Spleen (tissue), 11 donors: ENCODE results near the gene DNPH1. TPM values are rescaled to one million over a fixed set of nuclear protein-coding genes. Genes with fewer than 3 reads are reported as not detected.
A peak's percentile ranks its signal among the peaks of the same experiment; 100 is the strongest.

Source experiments
- DNase-seq: peaks from one replicate; pipeline ENCODE4 v3.0.0-alpha.2; 2020
- H3K27ac ChIP-seq, 8 donors: fragments of 200-600 bp; sonication (generic) in 7 of 8; 1 replicate in 4 of 8; 2 replicates in 4 of 8; pipeline versions ENCODE4 v1.5.0 to v1.8.0; 2016 to 2021; ENCODE audit warnings: inconsistent platforms in 4 of 8, mild to moderate bottlenecking in 4 of 8, moderate library complexity in 1 of 8
- H3K27me3 ChIP-seq, 7 donors: fragments of 200-600 bp; sonication (generic) in 6 of 7; replicated peaks in 1 of 7; 1 replicate in 4 of 7; 2 replicates in 3 of 7; pipeline versions ENCODE4 v1.5.0 to v1.8.0; 2016 to 2021; ENCODE audit warnings: inconsistent platforms in 3 of 7, mild to moderate bottlenecking in 1 of 7
- H3K36me3 ChIP-seq, 6 donors: fragments of 200-600 bp; sonication (generic) in 5 of 6; 1 replicate in 4 of 6; 2 replicates in 2 of 6; pipeline versions ENCODE4 v1.5.0 to v1.8.0; 2016 to 2021; ENCODE audit warnings: inconsistent platforms in 2 of 6
- H3K4me1 ChIP-seq, 6 donors: fragments of 200-600 bp; sonication (generic) in 5 of 6; 1 replicate in 3 of 6; 2 replicates in 3 of 6; pipeline versions ENCODE4 v1.5.0 to v1.8.0; 2016 to 2021; ENCODE audit warnings: inconsistent platforms in 3 of 6
- H3K4me3 ChIP-seq, 8 donors: fragments of 200-600 bp; sonication (generic) in 7 of 8; 1 replicate in 4 of 8; 2 replicates in 4 of 8; pipeline versions ENCODE4 v1.5.0 to v1.8.0; 2016 to 2021; ENCODE audit warnings: inconsistent platforms in 4 of 8, mild to moderate bottlenecking in 4 of 8, moderate library complexity in 2 of 8
- H3K9me3 ChIP-seq, 8 donors: fragments of 200-600 bp; sonication (generic) in 7 of 8; 1 replicate in 4 of 8; 2 replicates in 4 of 8; pipeline versions ENCODE4 v1.5.0 to v1.8.0; 2016 to 2021; ENCODE audit warnings: inconsistent platforms in 4 of 8
- CTCF ChIP-seq, 11 experiments: fragments of 200-600 bp in 7 of 11; fragments of 450-650 bp in 4 of 11; sonication (generic) in 4 of 11; IDR thresholded peaks in 8 of 11; conservative IDR thresholded peaks in 3 of 11; 1 replicate in 7 of 11; 2 replicates in 4 of 11; pipeline versions ENCODE4 v1.4.0 to v1.8.0; 2016 to 2021; ENCODE audit warnings: antibody characterized with exemption in 11 of 11, inconsistent platforms in 4 of 11, mild to moderate bottlenecking in 1 of 11
- POLR2A ChIP-seq, 3 donors: fragments of 450-650 bp; IDR thresholded peaks; one replicate each; pipeline ENCODE4 v1.5.1; 2017; ENCODE audit warnings: antibody characterized with exemption in 3 of 3, mild to moderate bottlenecking in 1 of 3
- POLR2AphosphoS5 ChIP-seq, 3 donors: sonication (generic); formaldehyde crosslinking; IDR thresholded peaks; one replicate each; pipeline ENCODE4 v1.5.1; 2017; ENCODE audit warnings: antibody characterized with exemption in 3 of 3
- WGBS, 5 donors: extraction: QIAGEN DNeasy Blood & Tissue Kit in 3 of 5; methylation state at CpG; one replicate each; pipeline versions ENCODE4 v1.1.5 to v1.1.7; 2013 to 2018; 5-methylcytosine and 5-hydroxymethylcytosine counted together
- intact Hi-C: fragments of 100-400 bp; cut with DNase I; formaldehyde crosslinking; loops from one replicate; pipeline ENCODE4 v1.15.0; 2023; ENCODE audit warnings: low total_unique reads
- polyA plus RNA-seq, 3 donors: library from polyadenylated mRNA; stranded (reverse); fragments of 200-250 nt; gene quantifications; one replicate each; pipeline ENCODE4 v1.2.1, GENCODE V29; 2013
- total RNA-seq, 7 donors: library from RNA; depleted of rRNA in 3 of 7; stranded (reverse); fragments of >200 nt in 3 of 7; fragmentation: NEBNext Ultra II Directional in 4 of 7; extraction: Animal tissue kit (Norgen Biotek cat#: 25700) in 4 of 7; gene quantifications; one replicate each; pipeline versions ENCODE4 v1.1.0 to v1.2.1, GENCODE V29; 2016 to 2021
- donor health status: healthy with polysubstance abuse.
- donor health status: DM: no; HTN: no; CAD: no; lungs with moderate emphysema.
- donor health status: DM: no; HTN: no; CAD: no.
- donor health status: Bipolar disorder and iron deficiency.
- donor health status: healthy.
- donor health status: DM: no; HTN: no; CAD: no.
- donor health status: DM: yes; HTN: yes; CAD: no.

Gene DNPH1
- total and polyA plus RNA-seq, 10 donors: 33.2 to 201 (median 58.0) TPM

GRCh38 chr6:43254138-43254817 lies 25.0 kb upstream of the DNPH1 start:
- peak; percentile 68 for DNase-seq
- Histone ChIP-seq H3K9me3 (no peaks in the 10 kb centered on the region), H3K4me1 (peaks cover 0 to 6% (median 0%) of the 10 kb centered on the region in 6 donors), H3K4me3 (no peak overlapping the region), H3K27me3 (peaks cover 0 to 50% (median 7%) of the 10 kb centered on the region in 7 donors), H3K36me3 (no peaks in the 10 kb centered on the region), H3K27ac (no peak overlapping the region)
- 80 to 91% (median 88%) methylated on average over 9 to 15 of the region's 15 CpGs for WGBS, 5 donors
- intact Hi-C loops: no loop called here
- TF ChIP-seq POLR2AphosphoS5 (IDR thresholded peaks at IDR 0.05) (no peak), CTCF (IDR thresholded peaks at IDR 0.05 in 8 of 11, conservative IDR thresholded peaks at IDR 0.05 in 3 of 11) (no peak), POLR2A (IDR thresholded peaks at IDR 0.05) (no peak)

GRCh38 chr6:43253401-43253800 lies 24.1 kb upstream of the DNPH1 start:
- TF ChIP-seq CTCF (IDR thresholded peaks at IDR 0.05 in 8 of 11, conservative IDR thresholded peaks at IDR 0.05 in 3 of 11) (no peak), POLR2AphosphoS5 (IDR thresholded peaks at IDR 0.05) (no peak)
- intact Hi-C loops: no loop called here
- Histone ChIP-seq H3K27ac (no peak overlapping the region), H3K4me3 (no peak overlapping the region), H3K27me3 (peaks cover 0 to 54% (median 7%) of the 10 kb centered on the region in 7 donors), H3K36me3 (no peaks in the 10 kb centered on the region), H3K4me1 (peaks cover 0 to 6% (median 0%) of the 10 kb centered on the region in 6 donors), H3K9me3 (no peaks in the 10 kb centered on the region)
- peak; percentile 62 for DNase-seq
- WGBS, 5 donors: 86 to 97% (median 91%) methylated on average over 4 to 11 of the region's 11 CpGs

- intact Hi-C loops: no loop called here
- Histone ChIP-seq H3K4me3 (no peak overlapping the region), H3K9me3 (no peaks in the 10 kb centered on the region), H3K27me3 (peaks cover 0 to 72% (median 7%) of the 10 kb centered on the region in 7 donors), H3K4me1 (peaks cover 4 to 26% (median 17%) of the 10 kb centered on the region in 6 donors), H3K36me3 (no peaks in the 10 kb centered on the region), H3K27ac (no peak overlapping the region)
- 10 to 23% (median 14%) methylated on average over 8 of the region's 8 CpGs for WGBS, 5 donors
- TF ChIP-seq POLR2A (IDR thresholded peaks at IDR 0.05): no peak
- no peak for TF ChIP-seq POLR2AphosphoS5 (IDR thresholded peaks at IDR 0.05)
- no peak for TF ChIP-seq CTCF (IDR thresholded peaks at IDR 0.05 in 8 of 11, conservative IDR thresholded peaks at IDR 0.05 in 3 of 11)
- no peak for DNase-seq
These were observed 21.7 kb upstream of the DNPH1 start for GRCh38 chr6:43250992-43251373.

GRCh38 chr6:43248791-43249190 lies 19.5 kb upstream of the DNPH1 start:
- no peak overlapping the region for H3K27ac ChIP-seq
- no peak for DNase-seq
- no peaks in the 10 kb centered on the region for H3K9me3 ChIP-seq
- intact Hi-C loops: no loop called here
- H3K4me3 ChIP-seq: no peak overlapping the region
- peaks cover 0 to 79% (median 19%) of the 10 kb centered on the region in 7 donors for H3K27me3 ChIP-seq
- H3K36me3 ChIP-seq: no peaks in the 10 kb centered on the region
- peaks cover 4 to 26% (median 17%) of the 10 kb centered on the region in 6 donors for H3K4me1 ChIP-seq
- TF ChIP-seq POLR2A (IDR thresholded peaks at IDR 0.05) (no peak), CTCF (IDR thresholded peaks at IDR 0.05 in 8 of 11, conservative IDR thresholded peaks at IDR 0.05 in 3 of 11) (no peak), POLR2AphosphoS5 (IDR thresholded peaks at IDR 0.05) (no peak)
